GM19035 (cell line): ENCODE measurements around the gene TMEM219.
"Not testable (repeated sequence)": the region's sequence is repeated elsewhere in the genome, so short reads cannot be mapped to it uniquely, and the experiment has no call there.

Experiments used
- ATAC-seq: cut with Tn5 transposase; IDR thresholded peaks from one replicate; pipeline ENCODE4 v1.9.1; 2021; ENCODE audit not compliant: unreplicated experiment

Gene TMEM219

GRCh38 chr16:30010844-30011713 is 49.2 kb downstream of the TMEM219 start, which contains the start of gene DOC2A:
Gene DOC2A (minus strand): TSS chr16:30011027. CDS start chr16:30010222, 805 bp downstream.
- ATAC-seq, result no peak

DNA sequence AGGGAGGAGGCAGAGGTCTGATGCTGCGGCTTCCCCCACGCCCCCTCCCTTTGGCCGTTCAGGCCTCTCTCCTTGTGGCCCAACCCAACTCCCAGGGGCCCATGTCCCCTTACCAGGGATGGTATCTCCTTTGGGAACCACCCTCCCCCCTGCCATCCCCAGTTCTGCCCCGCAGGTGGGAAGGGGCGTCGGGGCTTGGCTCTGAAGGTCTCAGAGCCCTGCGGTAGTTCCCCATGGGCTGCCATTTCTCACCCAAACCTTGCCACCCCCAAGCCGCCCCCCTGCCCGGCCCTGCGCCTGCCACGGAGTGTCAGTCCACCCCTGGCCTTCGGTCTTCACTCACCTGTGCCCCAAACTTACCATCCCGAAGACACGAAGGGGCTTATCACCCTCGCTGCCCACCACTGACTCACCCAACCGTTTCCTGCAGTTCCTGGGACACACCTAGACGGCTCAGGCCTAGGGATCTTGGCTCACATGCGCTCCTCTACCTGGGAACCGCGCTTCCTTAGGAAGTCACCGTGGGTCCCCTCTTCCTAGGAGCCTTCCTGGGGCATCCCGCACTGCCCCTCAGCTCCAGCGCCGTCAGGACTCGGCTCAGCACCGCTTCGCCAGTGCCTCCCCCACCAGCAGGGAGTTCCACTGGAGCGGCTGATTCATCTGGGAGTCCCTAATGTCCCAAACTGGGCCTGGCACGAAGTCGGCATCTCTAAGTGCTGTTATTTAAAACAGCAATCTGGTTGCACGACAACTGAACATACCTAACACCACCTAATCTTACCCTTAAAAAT is 50.0 kb downstream of the TMEM219 start:
- ATAC-seq, result no peak

GRCh38 chr16:30012598-30012997 is 50.7 kb downstream of the TMEM219 start:
- ATAC-seq, result not testable (repeated sequence)

- ATAC-seq, result not testable (repeated sequence)
Observed at GRCh38 chr16:30015450-30015849, 53.6 kb downstream of the TMEM219 start.

- no peak for ATAC-seq
Observed at GRCh38 chr16:30016555-30017276, 54.8 kb downstream of the TMEM219 start.

GRCh38 chr16:30017277-30017656 is 55.4 kb downstream of the TMEM219 start:
- ATAC-seq, result no peak

GRCh38 chr16:30017937-30018336 is 56.1 kb downstream of the TMEM219 start:
- not testable (repeated sequence) for ATAC-seq

- ATAC-seq, result no peak
Observed at GRCh38 chr16:30018731-30019158, 56.9 kb downstream of the TMEM219 start.
